CD4-positive, alpha-beta T cell treated with Interleukin-17A for 4 hours (primary cell): ENCODE measurements around the gene PYROXD2.

Experiments used
- DNase-seq: peaks from one replicate; pipeline ENCODE4 v3.0.0-alpha.2; 2020; ENCODE audit warnings: mixed read lengths

The PYROXD2 gene

GRCh38 chr10:98414932-98415730 is at the start of gene PYROXD2:
PYROXD2 (minus strand) TSS chr10:98415182; CDS start chr10:98415135, 47 bp downstream.
- DNase-seq: peak; percentile 79

- DNase-seq: no peak
These were observed 49.2 kb upstream of the PYROXD2 start for GRCh38 chr10:98463976-98464754.

GRCh38 chr10:98463016-98463415 is 48.0 kb upstream of the PYROXD2 start:
- no peak for DNase-seq

- no peak for DNase-seq
These were observed 46.5 kb upstream of the PYROXD2 start for GRCh38 chr10:98461500-98461842.

GRCh38 chr10:98460837-98461499 is 46.0 kb upstream of the PYROXD2 start:
- DNase-seq: no peak

GRCh38 chr10:98458809-98459784 is 44.1 kb upstream of the PYROXD2 start:
- DNase-seq: no peak

- no peak for DNase-seq
These were observed 42.7 kb upstream of the PYROXD2 start for GRCh38 chr10:98457721-98458120.

- no peak for DNase-seq
These were observed 41.9 kb upstream of the PYROXD2 start for GRCh38 chr10:98456686-98457482.

- no peak for DNase-seq
These were observed 41.1 kb upstream of the PYROXD2 start for GRCh38 chr10:98456043-98456570.

GRCh38 chr10:98453729-98454128 is 38.7 kb upstream of the PYROXD2 start:
- no peak for DNase-seq

- no peak for DNase-seq
These were observed 35.6 kb upstream of the PYROXD2 start for GRCh38 chr10:98450618-98451017.

GRCh38 chr10:98449287-98449686 is 34.3 kb upstream of the PYROXD2 start:
- DNase-seq: no peak

- peak; percentile 87 for DNase-seq
These were observed 31.8 kb upstream of the PYROXD2 start, which contains the start of gene HPS1 for GRCh38 chr10:98446661-98447221. HPS1 (minus strand) TSS chr10:98446935; CDS start chr10:98443240, 3,695 bp downstream.

GRCh38 chr10:98446151-98446660 is 31.2 kb upstream of the PYROXD2 start:
- peak; percentile 48 for DNase-seq

GRCh38 chr10:98445200-98445812 is 30.3 kb upstream of the PYROXD2 start:
- no peak for DNase-seq

- DNase-seq: no peak
These were observed 29.5 kb upstream of the PYROXD2 start for GRCh38 chr10:98444314-98445006.

GRCh38 chr10:98438715-98439114 is 23.7 kb upstream of the PYROXD2 start:
- DNase-seq: no peak

- DNase-seq: no peak
These were observed 21.7 kb upstream of the PYROXD2 start for GRCh38 chr10:98436704-98437103.

GRCh38 chr10:98435178-98435577 is 20.2 kb upstream of the PYROXD2 start:
- no peak for DNase-seq
